ENCODE measurements around the gene CCDC33.

GRCh38 chr15:74221399-74222239 lies 14.5 kb upstream of the CCDC33 start:
- TF ChIP-seq CTCF (IDR thresholded peaks at IDR 0.05; ENCODE audit: low read length), result no peak
- no peak for TF ChIP-seq EZH2 (optimal IDR thresholded peaks at IDR 0.05; ENCODE audit: low read depth, low read length)
